Thoracic aorta (tissue), 2 donors: ENCODE measurements around the gene TUBB4B. TPM values are rescaled to one million over a fixed set of nuclear protein-coding genes. Genes with fewer than 3 reads are reported as not detected.
A peak's percentile ranks its signal among the peaks of the same experiment; 100 is the strongest.
"Not testable (repeated sequence)": the region's sequence is repeated elsewhere in the genome, so short reads cannot be mapped to it uniquely, and the experiment has no call there.

ENCODE experiments used
- ATAC-seq: fragments of 150-250 bp; one replicate; pipeline ENCODE4 v1.8.0; 2017; ENCODE audit warnings: low read depth; ENCODE audit not compliant: insufficient number of reproducible peaks, low FRiP score
- DNase-seq: peaks from one replicate; pipeline ENCODE4 v3.0.0-alpha.2; 2020; ENCODE audit warnings: low spot score
- H3K27ac ChIP-seq, 2 donors: fragments of 200-600 bp; sonication (generic); 1 replicate in 1 of 2; 2 replicates in 1 of 2; pipeline ENCODE4 v1.5.1; 2016; ENCODE audit warnings: mild to moderate bottlenecking in 2 of 2, moderate library complexity in 2 of 2
- H3K27me3 ChIP-seq: fragments of 200-600 bp; sonication (generic); replicated peaks from 2 replicates; pipeline ENCODE4 v1.6.0; 2016; ENCODE audit warnings: mild to moderate bottlenecking; ENCODE audit not compliant: insufficient read depth
- H3K36me3 ChIP-seq: fragments of 200-600 bp; sonication (generic); one replicate; pipeline ENCODE4 v1.5.1; 2016
- H3K4me1 ChIP-seq, 2 donors: fragments of 200-600 bp; sonication (generic); 1 replicate in 1 of 2; 2 replicates in 1 of 2; pipeline versions ENCODE4 v1.5.1 to v1.6.0; 2016; ENCODE audit warnings: low read depth in 2 of 2, mild to moderate bottlenecking in 1 of 2; ENCODE audit not compliant: control insufficient read depth in 1 of 2
- H3K4me3 ChIP-seq: fragments of 200-600 bp; sonication (generic); 2 replicates; pipeline ENCODE4 v1.5.1; 2016; ENCODE audit warnings: mild to moderate bottlenecking
- H3K9me3 ChIP-seq: fragments of 200-600 bp; sonication (generic); 2 replicates; pipeline ENCODE4 v1.5.1; 2016
- CTCF ChIP-seq: fragments of 200-600 bp; sonication (generic); IDR thresholded peaks from one replicate; pipeline ENCODE4 v1.5.1; 2019; ENCODE audit warnings: antibody characterized with exemption
- total RNA-seq, 2 donors: library from RNA; depleted of rRNA; stranded (reverse); fragments of >200 nt; gene quantifications; one replicate each; pipeline versions ENCODE4 v1.1.0 to v1.2.3, GENCODE V29; 2016

TUBB4B gene
- total RNA-seq, 2 donors from 2014 or later = 172 to 193 TPM

- no peak overlapping the region for H3K27ac ChIP-seq
- H3K9me3 ChIP-seq = no peaks in the 10 kb centered on the region
- H3K36me3 ChIP-seq = no peaks in the 10 kb centered on the region
- peaks cover 3 to 29% of the 10 kb centered on the region in 2 donors for H3K4me1 ChIP-seq
- DNase-seq (peak; percentile 45), ATAC-seq (no peak)
- peak overlapping the region; percentile 32 for H3K4me3 ChIP-seq
- no peaks in the 10 kb centered on the region for H3K27me3 ChIP-seq
- TF ChIP-seq CTCF = peak; percentile 99
Measured at GRCh38 chr9:137236238-137236935, 4.7 kb upstream of the TUBB4B start.

- TF ChIP-seq CTCF = no peak
- no peak overlapping the region for H3K27ac ChIP-seq
- no peaks in the 10 kb centered on the region for H3K9me3 ChIP-seq
- no peaks in the 10 kb centered on the region for H3K27me3 ChIP-seq
- no peaks in the 10 kb centered on the region for H3K36me3 ChIP-seq
- DNase-seq (no peak), ATAC-seq (no peak)
- peaks cover 3 to 32% of the 10 kb centered on the region in 2 donors for H3K4me1 ChIP-seq
- H3K4me3 ChIP-seq = no peak overlapping the region
Measured at GRCh38 chr9:137236936-137237421, 4.1 kb upstream of the TUBB4B start.

DNA sequence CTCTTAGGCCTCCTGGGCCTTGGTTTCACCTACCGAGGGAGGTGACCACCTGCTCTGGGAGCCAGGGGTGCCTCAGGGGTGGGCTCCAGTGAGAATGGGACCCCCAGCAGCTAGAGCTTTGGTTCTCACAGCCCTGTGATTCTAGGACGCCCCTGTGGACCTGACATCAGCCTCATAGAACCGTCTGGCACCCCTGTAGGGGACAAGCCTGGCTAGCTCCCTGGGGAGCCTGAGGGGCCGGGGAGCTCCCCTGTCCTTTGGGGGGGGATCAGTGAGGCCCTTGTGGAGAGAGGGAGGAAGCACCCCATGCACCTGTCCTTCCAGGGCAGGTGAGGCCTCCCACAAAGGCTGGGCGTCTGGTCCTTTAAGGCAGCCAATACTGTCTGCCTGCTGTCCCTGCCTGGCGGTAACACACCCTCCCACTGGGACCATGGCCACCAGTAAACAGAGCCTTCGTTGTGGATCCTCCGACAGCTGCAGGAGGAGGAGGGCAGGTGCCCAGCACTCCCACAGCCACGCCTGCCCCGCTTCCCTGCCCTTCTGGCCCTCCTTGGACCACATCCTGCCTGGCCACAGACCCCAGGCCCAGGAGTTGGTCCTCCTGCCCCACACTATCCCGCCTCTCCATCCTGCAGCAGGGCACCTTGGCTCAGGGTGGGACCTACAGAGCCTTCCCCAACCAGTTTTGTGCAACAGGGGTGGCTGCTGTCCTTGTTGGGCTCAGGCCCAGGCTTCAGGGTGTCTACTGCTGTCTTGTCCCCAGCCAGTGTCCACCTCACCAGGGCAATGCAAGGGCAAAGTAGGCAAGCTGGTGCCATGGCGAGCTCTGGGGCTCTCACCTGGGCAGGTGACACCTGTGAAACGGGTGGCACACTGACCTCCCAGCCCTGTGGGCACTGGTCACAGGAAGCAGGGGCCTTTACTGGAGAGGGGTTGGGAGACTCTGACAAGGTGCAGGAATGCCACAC is 3.0 kb upstream of the TUBB4B start:
- Histone ChIP-seq H3K27ac (no peak overlapping the region), H3K9me3 (no peaks in the 10 kb centered on the region), H3K27me3 (no peaks in the 10 kb centered on the region), H3K4me1 (peaks cover 9 to 43% of the 10 kb centered on the region in 2 donors), H3K4me3 (no peak overlapping the region), H3K36me3 (peaks cover 5% of the 10 kb centered on the region)
- ATAC-seq (no peak), DNase-seq (no peak)
- TF ChIP-seq CTCF = no peak

DNA sequence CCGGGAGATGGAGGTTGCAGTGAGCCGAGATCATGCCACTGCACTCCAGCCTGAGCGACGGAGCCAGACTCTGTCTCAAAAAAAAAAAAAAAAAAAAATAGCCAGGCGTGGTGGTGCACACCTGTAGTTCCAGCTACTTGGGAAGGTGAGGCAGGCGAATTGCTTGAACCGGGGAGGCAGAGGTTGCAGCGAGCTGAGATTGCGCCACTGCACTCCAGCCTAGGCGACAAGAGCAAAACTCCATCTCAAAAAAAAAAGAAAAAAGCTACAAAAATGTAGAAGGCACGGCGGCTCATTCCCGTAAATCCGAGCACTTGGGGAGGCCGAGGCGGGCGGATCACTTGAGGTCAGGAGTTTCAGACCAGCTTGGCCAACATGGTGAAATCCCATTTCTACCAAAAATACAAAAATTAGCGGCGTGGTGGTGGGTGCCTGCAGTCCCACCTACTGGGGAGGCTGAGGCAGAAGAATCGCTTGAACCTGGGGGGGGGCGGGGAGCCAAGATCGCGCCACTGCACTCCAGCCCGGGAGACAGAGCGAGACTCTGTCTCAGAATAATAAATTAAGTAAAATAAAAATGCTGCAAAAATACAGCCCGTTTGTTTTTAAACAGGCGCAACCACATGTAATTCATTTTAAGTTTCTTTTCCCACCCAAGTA is 1.4 kb upstream of the TUBB4B start:
- ATAC-seq = not testable (repeated sequence)

DNA sequence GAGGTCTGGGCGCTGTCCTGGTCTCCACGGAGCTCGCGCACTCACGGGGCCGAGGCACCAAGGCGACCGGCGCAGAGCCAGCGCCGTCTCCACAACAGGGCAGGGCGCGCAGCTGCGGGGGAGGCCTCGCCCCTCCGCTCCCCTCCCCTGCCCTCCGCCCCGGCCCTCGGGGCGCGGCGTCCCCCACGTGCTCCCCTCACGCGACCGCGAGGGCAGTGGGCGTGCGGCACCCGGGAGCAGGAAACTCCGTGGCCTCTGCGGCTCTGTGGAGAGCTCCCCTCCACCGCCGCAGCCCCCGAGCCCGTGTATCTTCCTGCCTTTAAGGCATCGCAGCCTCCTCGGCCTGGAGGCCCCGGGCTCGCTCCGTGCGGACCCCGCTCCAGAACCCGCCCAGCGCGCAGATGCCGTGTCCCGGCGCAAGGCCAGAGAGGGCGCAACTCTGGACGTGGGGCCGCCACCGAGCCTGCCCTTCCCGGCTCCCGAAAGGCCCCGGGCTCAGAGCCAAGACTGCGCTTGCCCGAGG is 708 bp upstream of the TUBB4B start:
- H3K27me3 ChIP-seq = no peaks in the 10 kb centered on the region
- peaks cover 12% of the 10 kb centered on the region for H3K36me3 ChIP-seq
- no peak for TF ChIP-seq CTCF
- no peaks in the 10 kb centered on the region for H3K9me3 ChIP-seq
- peak overlapping the region; percentile 90 for H3K27ac ChIP-seq
- peak overlapping the region; percentile 84 for H3K4me3 ChIP-seq
- H3K4me1 ChIP-seq = peaks cover 9 to 48% of the 10 kb centered on the region in 2 donors
- no peak for DNase-seq
- ATAC-seq = no peak

More for the DNA sequence above, 1.4 kb upstream of the TUBB4B start:
- Histone ChIP-seq H3K27ac (peak overlapping the region; percentile 90), H3K36me3 (peaks cover 12% of the 10 kb centered on the region), H3K4me3 (peak overlapping the region; percentile 84), H3K4me1 (peaks cover 9 to 48% of the 10 kb centered on the region in 2 donors)
- H3K9me3 ChIP-seq, DNase-seq, H3K27me3 ChIP-seq: not testable (repeated sequence)
